H1 (cell line): ENCODE results near the gene SLC26A9. TPM values are rescaled to one million over a fixed set of nuclear protein-coding genes. Genes with fewer than 3 reads are reported as not detected.
A peak's percentile ranks its signal among the peaks of the same experiment; 100 is the strongest.

Experiments
- CTCF ChIA-PET: fragments of 300-600 bp; sonication (Branson Sonifier 250); formaldehyde crosslinking; loops from one replicate; lab custom pipeline; 2021; ENCODE audit not compliant: partially characterized antibody; lab: Charles Lee
- POLR2A ChIA-PET: fragments of 300-600 bp; sonication (Branson Sonifier 250); formaldehyde crosslinking; loops from one replicate; lab custom pipeline; 2021; ENCODE audit warnings: inconsistent platforms; ENCODE audit not compliant: partially characterized antibody; lab: Charles Lee
- DNase-seq, 2 experiments: peaks; one replicate each; pipeline versions ENCODE4 v3.0.0 to v3.0.0-alpha.2; 2010 to 2022; ENCODE audit warnings: low spot score in 2 of 2, low read depth in 1 of 2, mixed read lengths in 1 of 2
- FAIRE-seq: peaks from 2 replicates; lab custom pipeline; 2011; peaks lifted over from hg19 to GRCh38; lab: Jason Lieb, UNC
- H2AFZ ChIP-seq: 2 replicates; pipeline ENCODE4 v1.8.1; 2012; ENCODE audit warnings: low read length, inconsistent platforms
- H2AK5ac ChIP-seq: 2 replicates; pipeline ENCODE4 v1.6.1; 2013; ENCODE audit warnings: low read depth, low read length
- H2BK120ac ChIP-seq: replicated peaks from 2 replicates; pipeline ENCODE3; 2013; ENCODE audit warnings: low read depth, low read length, inconsistent platforms
- H2BK12ac ChIP-seq: 2 replicates; pipeline ENCODE4 v1.6.1; 2013; ENCODE audit warnings: low read depth, low read length
- H2BK15ac ChIP-seq: 2 replicates; pipeline ENCODE4 v1.6.1; 2013; ENCODE audit warnings: low read length
- H2BK20ac ChIP-seq: 2 replicates; pipeline ENCODE4 v1.6.1; 2013; ENCODE audit warnings: low read length
- H2BK5ac ChIP-seq: 2 replicates; pipeline ENCODE4 v1.6.1; 2013; ENCODE audit warnings: low read depth, low read length
- H3K14ac ChIP-seq: 2 replicates; pipeline ENCODE4 v1.6.1; 2013; ENCODE audit warnings: inconsistent platforms; ENCODE audit not compliant: insufficient read length
- H3K18ac ChIP-seq: 2 replicates; pipeline ENCODE4 v1.6.1; 2013; ENCODE audit warnings: low read length; ENCODE audit errors: extremely low read depth
- H3K23ac ChIP-seq: 2 replicates; pipeline ENCODE4 v1.6.1; 2013; ENCODE audit warnings: inconsistent platforms; ENCODE audit not compliant: insufficient read length
- H3K23me2 ChIP-seq: 2 replicates; pipeline ENCODE4 v1.6.1; 2013; ENCODE audit warnings: low read depth, low read length
- H3K27ac ChIP-seq: 2 replicates; pipeline ENCODE4 v1.6.1; 2011; ENCODE audit warnings: low read depth, low read length, inconsistent platforms
- H3K27me3 ChIP-seq, 4 experiments: replicated peaks in 1 of 4; 1 replicate in 1 of 4; 2 replicates in 3 of 4; pipeline versions ENCODE4 v1.6.1 to v1.8.1; 2011 to 2013; ENCODE audit warnings: low read length in 3 of 4, mild to moderate bottlenecking in 3 of 4, inconsistent platforms in 2 of 4, mixed read lengths in 2 of 4, moderate library complexity in 1 of 4; ENCODE audit not compliant: control insufficient read depth in 3 of 4, insufficient read depth in 3 of 4; ENCODE audit errors: extremely low read depth in 1 of 4
- H3K36me3 ChIP-seq, 4 experiments: 2 replicates each; pipeline versions ENCODE4 v1.6.1 to v1.8.1; 2011 to 2013; ENCODE audit warnings: mild to moderate bottlenecking in 4 of 4, low read length in 3 of 4, moderate library complexity in 2 of 4, control low read depth in 1 of 4, inconsistent platforms in 1 of 4; ENCODE audit not compliant: insufficient read depth in 4 of 4, control insufficient read depth in 2 of 4
- H3K4ac ChIP-seq: replicated peaks from 2 replicates; pipeline ENCODE3; 2013; ENCODE audit warnings: low read length, low read depth, mixed read lengths, inconsistent platforms; ENCODE audit not compliant: insufficient read length
- H3K4me1 ChIP-seq, 4 experiments: replicated peaks in 1 of 4; 1 replicate in 1 of 4; 2 replicates in 3 of 4; pipeline versions ENCODE4 v1.6.1 to v1.8.1; 2011 to 2013; ENCODE audit warnings: low read length in 3 of 4, inconsistent platforms in 2 of 4, mixed read lengths in 1 of 4; ENCODE audit not compliant: insufficient read depth in 4 of 4, control insufficient read depth in 3 of 4
- H3K4me2 ChIP-seq, 2 experiments: 2 replicates each; pipeline versions ENCODE4 v1.6.1 to v1.8.1; 2011 to 2013; ENCODE audit warnings: low read depth in 2 of 2, low read length in 2 of 2, control low read depth in 1 of 2, inconsistent platforms in 1 of 2, mild to moderate bottlenecking in 1 of 2; ENCODE audit not compliant: insufficient read depth in 1 of 2
- H3K4me3 ChIP-seq, 4 experiments: fragments of 200-600, 300-600 bp in 1 of 4; sonication (generic), shearing (Covaris generic), sonication (Bioruptor Twin) in 1 of 4; 2 replicates each; pipeline versions ENCODE4 v1.5.1 to v1.8.1; 2011 to 2016; ENCODE audit warnings: low read length in 4 of 4, low read depth in 3 of 4, control low read depth in 2 of 4, inconsistent platforms in 2 of 4, mild to moderate bottlenecking in 2 of 4, mixed read lengths in 1 of 4, moderate library complexity in 1 of 4; ENCODE audit not compliant: insufficient read depth in 2 of 4; ENCODE audit errors: extremely low read depth in 1 of 4
- H3K56ac ChIP-seq: replicated peaks from 2 replicates; pipeline ENCODE3; 2013; ENCODE audit warnings: low read depth, mild to moderate bottlenecking, mixed read lengths, low read length, inconsistent platforms; ENCODE audit not compliant: insufficient read length
- H3K79me1 ChIP-seq: 2 replicates; pipeline ENCODE4 v1.6.1; 2013; ENCODE audit warnings: low read depth, low read length, control low read depth
- H3K79me2 ChIP-seq, 2 experiments: 2 replicates each; pipeline versions ENCODE4 v1.6.1 to v1.8.1; 2012 to 2013; ENCODE audit warnings: low read length in 2 of 2, mild to moderate bottlenecking in 2 of 2, inconsistent platforms in 1 of 2; ENCODE audit not compliant: insufficient read depth in 2 of 2, control insufficient read depth in 1 of 2
- H3K9ac ChIP-seq, 4 experiments: replicated peaks in 1 of 4; 1 replicate in 1 of 4; 2 replicates in 3 of 4; pipeline versions ENCODE4 v1.6.1 to v1.8.1; 2011 to 2013; ENCODE audit warnings: low read depth in 3 of 4, low read length in 3 of 4, control low read depth in 2 of 4, mild to moderate bottlenecking in 2 of 4, moderate library complexity in 2 of 4, inconsistent platforms in 1 of 4; ENCODE audit errors: extremely low read depth in 1 of 4
- H3K9me3 ChIP-seq, 2 experiments: 2 replicates each; pipeline versions ENCODE4 v1.6.1 to v1.8.1; 2012 to 2013; ENCODE audit warnings: mild to moderate bottlenecking in 2 of 2, moderate library complexity in 2 of 2, control low read depth in 1 of 2, inconsistent platforms in 1 of 2, low read depth in 1 of 2, low read length in 1 of 2, mixed read lengths in 1 of 2; ENCODE audit not compliant: insufficient read depth in 2 of 2
- H4K20me1 ChIP-seq, 2 experiments: replicated peaks in 1 of 2; 2 replicates each; pipeline versions ENCODE3 to v1.8.1; 2011 to 2013; ENCODE audit warnings: inconsistent platforms in 2 of 2, low read length in 2 of 2, mild to moderate bottlenecking in 1 of 2; ENCODE audit not compliant: insufficient read depth in 2 of 2, control insufficient read depth in 1 of 2
- H4K5ac ChIP-seq: 2 replicates; pipeline ENCODE4 v1.6.1; 2013; ENCODE audit warnings: low read length, low read depth, mixed read lengths, inconsistent platforms; ENCODE audit not compliant: insufficient read length
- H4K8ac ChIP-seq: 2 replicates; pipeline ENCODE4 v1.8.0; 2013; ENCODE audit warnings: mild to moderate bottlenecking, moderate library complexity, low read length, inconsistent platforms; ENCODE audit not compliant: insufficient read depth; ENCODE audit errors: extremely low read depth
- H4K91ac ChIP-seq: replicated peaks from 2 replicates; pipeline ENCODE3; 2013; ENCODE audit warnings: low read length, mixed read lengths, inconsistent platforms; ENCODE audit not compliant: insufficient read length
- MAFK ChIP-seq: IDR thresholded peaks from 2 replicates; pipeline ENCODE4 v1.6.1; 2012; ENCODE audit warnings: low read depth, mild to moderate bottlenecking, improper control_type of control experiment, low read length
- MAX ChIP-seq: IDR thresholded peaks from 2 replicates; pipeline ENCODE4 v1.6.1; 2012; ENCODE audit warnings: inconsistent platforms
- POU5F1 ChIP-seq: IDR thresholded peaks from 2 replicates; pipeline ENCODE4 v1.6.1; 2011; ENCODE audit warnings: low read depth, mild to moderate bottlenecking, low read length, moderate library complexity
- SAP30 ChIP-seq: fragments of 300-600 bp; sonication (generic); IDR thresholded peaks from 2 replicates; pipeline ENCODE4 v1.7.1; 2012; ENCODE audit warnings: low read length, moderate library complexity, mild to moderate bottlenecking, inconsistent platforms; ENCODE audit not compliant: insufficient read depth, insufficient replicate concordance
- WGBS, 2 experiments: shearing (Covaris generic) in 1 of 2; methylation state at CpG; one replicate each; pipeline versions ENCODE4 v1.1.6 to v1.1.7; 2013 to 2015; ENCODE audit warnings: low lambda C conversion rate in 2 of 2, mixed read lengths in 2 of 2, inconsistent platforms in 1 of 2, low coverage in 1 of 2, missing lambda C conversion rate in 1 of 2; ENCODE audit not compliant: insufficient replicate concordance in 2 of 2, insufficient coverage in 1 of 2, insufficient read length in 1 of 2; ENCODE audit errors: extremely low coverage in 1 of 2, missing lambda C conversion rate in 1 of 2; 5-methylcytosine and 5-hydroxymethylcytosine counted together
- polyA plus RNA-seq, 7 experiments: library from polyadenylated mRNA; depleted of rRNA in 3 of 7; stranded (reverse) in 5 of 7; unstranded in 2 of 7; fragments of >200 nt in 5 of 7; fragments of 200-250 nt in 2 of 7; gene quantifications; 1 replicate in 5 of 7; 2 replicates in 1 of 7; 4 replicates in 1 of 7; pipeline versions ENCODE4 v1.2.1 to v1.2.3, GENCODE V29; 2011 to 2013; ENCODE audit warnings: missing spikeins in 2 of 7, mixed read lengths in 2 of 7
- total RNA-seq: library from RNA; stranded (reverse); fragmentation: NEBNext Ultra II Directional; extraction: Animal tissue kit (Norgen Biotek cat#: 25700); gene quantifications from 2 replicates; pipeline ENCODE4 v1.2.1, GENCODE V29; 2021

SLC26A9 gene
- total and polyA plus RNA-seq, 2 of the 8 experiments (the other 6 are each of a cell fraction or from before 2014, with no cell fraction given) = not detected

GRCh38 chr1:205914730-205915129, 28.5 kb downstream of the SLC26A9 start:
- ChIA-PET CTCF (interaction anchor here (0.8 to 10.9 kb wide), 7 partner anchors 11 to 121 kb away, joined by 3 to 110 read pairs (median 6); partner anchors contain the start of gene SLC26A9), POLR2A (no interaction called here)
- Histone ChIP-seq H3K27me3 (no peaks in the 10 kb centered on the region; a peak in 1 of 7 replicates), H3K36me3 (no peaks in the 10 kb centered on the region), H2BK12ac (no peak overlapping the region), H3K23me2 (no peaks in the 10 kb centered on the region), H3K9ac (no peak overlapping the region), H3K4me3 (no peak overlapping the region), H3K14ac (no peak overlapping the region), H3K9me3 (no peaks in the 10 kb centered on the region), H2AFZ (no peak overlapping the region), H3K4me1 (peaks cover 0 to 6% (median 2%) of the 10 kb centered on the region in 4 experiments; a peak in 4 of 7 replicates), H3K79me2 (no peaks in the 10 kb centered on the region), H3K27ac (no peak overlapping the region), H3K23ac (no peak overlapping the region), H2AK5ac (no peak overlapping the region), H3K4ac (no peak overlapping the region), H2BK20ac (no peak overlapping the region), H4K20me1 (peaks cover 0 to 1% of the 10 kb centered on the region in 2 experiments), H4K5ac (no peak overlapping the region), H2BK5ac (no peak overlapping the region), H2BK15ac (no peak overlapping the region), H3K4me2 (no peak overlapping the region), H3K18ac (no peak overlapping the region), H2BK120ac (no peak overlapping the region), H3K79me1 (no peaks in the 10 kb centered on the region), H3K56ac (no peak overlapping the region), H4K8ac (no peak overlapping the region), H4K91ac (no peak overlapping the region)
- DNase-seq (peak in 1 of 2 experiments; percentile 8), FAIRE-seq (no peak)
- 97% methylated on average over 6 of the region's 7 CpGs; no CpG with 5 or more reads in 1 of the 2 experiments for WGBS, 2 experiments
- TF ChIP-seq SAP30 (no peak), MAFK (no peak), MAX (no peak), POU5F1 (no peak)
